HG03135 (cell line): Measurements from ENCODE around the gene IL17C.

ENCODE experiments used
- ATAC-seq: cut with Tn5 transposase; IDR thresholded peaks from one replicate; pipeline ENCODE4 v1.9.1; 2021; ENCODE audit warnings: mild to moderate bottlenecking, moderate library complexity; ENCODE audit not compliant: unreplicated experiment

IL17C gene, protein sequence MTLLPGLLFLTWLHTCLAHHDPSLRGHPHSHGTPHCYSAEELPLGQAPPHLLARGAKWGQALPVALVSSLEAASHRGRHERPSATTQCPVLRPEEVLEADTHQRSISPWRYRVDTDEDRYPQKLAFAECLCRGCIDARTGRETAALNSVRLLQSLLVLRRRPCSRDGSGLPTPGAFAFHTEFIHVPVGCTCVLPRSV

DNA sequence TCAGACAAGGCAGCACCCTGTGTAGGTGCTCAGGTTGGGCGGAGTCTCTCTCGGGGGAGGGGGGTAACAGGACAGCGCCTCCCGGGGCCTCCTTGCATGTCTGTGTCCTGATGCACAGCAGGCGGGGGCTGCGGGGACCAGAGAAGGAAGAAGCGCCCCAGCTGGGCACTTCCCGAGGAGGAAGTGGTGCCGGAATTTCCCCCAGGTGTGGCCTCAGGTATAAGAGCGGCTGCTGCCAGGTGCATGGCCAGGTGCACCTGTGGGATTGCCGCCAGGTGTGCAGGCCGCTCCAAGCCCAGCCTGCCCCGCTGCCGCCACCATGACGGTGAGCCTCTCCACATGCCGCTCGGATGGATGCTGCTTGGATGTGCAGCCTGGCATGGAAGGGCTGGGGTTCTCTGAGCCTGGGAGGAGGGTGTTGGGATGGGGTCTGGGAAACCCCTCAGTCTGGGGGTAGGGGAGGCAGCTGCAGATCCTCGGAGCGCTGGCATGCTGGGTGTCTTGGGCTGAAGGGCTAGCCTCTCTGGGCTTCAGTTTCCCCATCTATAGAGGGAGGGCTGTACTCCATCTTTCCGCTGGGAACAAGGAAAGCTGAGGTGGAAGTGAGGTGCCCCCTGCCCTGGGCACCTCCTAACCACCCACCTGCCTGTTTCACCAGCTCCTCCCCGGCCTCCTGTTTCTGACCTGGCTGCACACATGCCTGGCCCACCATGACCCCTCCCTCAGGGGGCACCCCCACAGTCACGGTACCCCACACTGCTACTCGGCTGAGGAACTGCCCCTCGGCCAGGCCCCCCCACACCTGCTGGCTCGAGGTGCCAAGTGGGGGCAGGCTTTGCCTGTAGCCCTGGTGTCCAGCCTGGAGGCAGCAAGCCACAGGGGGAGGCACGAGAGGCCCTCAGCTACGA lies at the start of gene IL17C:
TSS of gene IL17C (plus strand) at position 250 of the 908 bp plus-strand sequence. CDS start at position 320, 70 bp downstream.
- ATAC-seq, result no peak

DNA sequence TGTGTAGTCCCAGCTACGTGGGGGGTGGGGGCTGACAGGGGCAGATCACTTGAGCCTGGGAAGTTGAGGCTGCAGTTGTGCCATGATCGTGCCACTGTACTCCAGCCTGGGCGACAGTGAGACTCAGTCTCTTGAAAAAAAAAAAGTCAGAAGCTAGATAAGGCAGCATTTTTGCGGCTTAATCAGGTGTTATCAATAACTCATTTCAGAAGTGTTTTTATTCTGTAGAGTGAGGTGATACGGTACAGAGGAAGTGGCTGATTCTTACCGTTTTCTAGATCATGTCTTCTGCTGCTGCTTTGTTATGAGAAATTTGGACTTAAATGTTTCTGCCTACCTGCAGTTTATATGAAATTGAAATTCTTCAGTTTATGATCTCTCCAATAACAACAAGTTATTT lies 49.6 kb upstream of the IL17C start:
- no peak for ATAC-seq

DNA sequence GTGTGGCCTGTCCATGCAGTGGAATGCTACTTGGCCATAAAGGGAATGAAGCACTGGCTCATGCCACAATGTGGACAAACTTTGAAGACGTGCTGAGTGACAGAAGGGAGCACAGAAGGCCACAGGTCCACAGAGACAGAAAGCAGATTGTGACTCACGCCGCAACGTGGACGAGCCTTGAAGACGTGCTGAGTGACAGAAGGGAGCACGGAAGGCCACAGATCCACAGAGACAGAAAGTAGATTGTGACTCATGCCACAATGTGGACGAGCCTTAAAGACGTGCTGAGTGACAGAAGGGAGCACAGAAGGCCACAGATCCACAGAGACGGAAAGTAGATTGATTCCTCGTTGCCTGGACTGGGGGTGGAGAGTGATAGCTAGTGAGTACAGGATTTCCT lies 48.9 kb upstream of the IL17C start:
- ATAC-seq, result no peak

DNA sequence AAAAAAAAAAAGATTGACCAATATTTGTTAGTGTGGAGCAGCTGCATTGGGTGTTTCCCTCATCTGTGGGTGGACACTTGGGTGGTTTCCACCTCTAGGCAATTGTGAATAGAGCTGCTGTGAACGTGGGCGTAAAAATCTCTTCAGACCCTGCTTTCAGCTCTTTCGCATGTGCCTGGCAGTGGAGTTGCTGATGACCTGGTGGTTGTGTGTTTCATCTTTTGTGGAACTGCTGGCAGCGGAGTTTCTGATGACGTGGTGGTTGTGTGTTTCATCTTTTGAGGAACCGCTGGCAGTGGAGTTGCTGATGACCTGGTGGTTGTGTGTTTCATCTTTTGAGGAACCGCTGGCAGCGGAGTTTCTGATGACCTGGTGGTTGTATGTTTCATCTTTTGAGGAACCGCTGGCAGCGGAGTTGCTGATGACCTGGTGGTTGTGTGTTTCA lies 46.8 kb upstream of the IL17C start:
- no peak for ATAC-seq

DNA sequence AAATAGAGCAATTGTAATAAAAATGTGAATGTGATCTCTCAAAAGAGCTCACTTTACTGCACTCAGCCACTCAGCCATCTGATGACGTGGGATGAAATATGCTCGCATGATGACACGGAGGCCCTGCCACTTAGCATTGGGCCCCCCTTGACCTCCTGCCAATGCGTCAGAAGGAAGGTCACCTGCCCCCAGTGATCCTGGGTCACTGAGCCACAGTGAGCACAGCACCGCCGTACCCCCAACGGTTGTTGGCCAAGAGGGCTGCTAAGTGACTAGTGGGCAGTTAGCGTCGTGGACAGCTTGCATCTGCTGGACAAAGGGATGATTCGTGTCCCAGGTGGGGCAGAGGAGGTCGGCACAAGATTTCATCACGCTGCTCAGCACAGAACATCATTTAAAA lies 45.3 kb upstream of the IL17C start:
- ATAC-seq, result no peak

DNA sequence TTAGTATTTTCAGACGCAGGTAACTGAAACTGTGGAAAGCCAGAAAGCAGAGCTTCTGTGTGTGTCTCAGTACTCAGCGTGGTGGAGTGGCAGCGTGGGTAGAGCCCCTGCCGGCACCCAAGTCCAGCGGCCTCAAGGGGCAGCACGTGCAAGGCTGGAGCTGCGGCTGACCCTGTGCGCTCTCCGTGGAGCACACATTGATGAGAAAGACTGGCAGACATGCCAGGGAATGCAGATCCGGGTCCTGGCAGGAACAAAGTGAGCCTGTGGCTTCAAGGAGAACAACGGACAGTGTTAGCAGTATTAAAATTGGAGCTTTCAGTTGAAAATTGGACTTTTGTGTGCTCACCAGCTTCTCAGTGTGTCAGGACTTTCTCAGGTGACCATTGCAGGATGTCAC lies 44.9 kb upstream of the IL17C start:
- ATAC-seq, result no peak

DNA sequence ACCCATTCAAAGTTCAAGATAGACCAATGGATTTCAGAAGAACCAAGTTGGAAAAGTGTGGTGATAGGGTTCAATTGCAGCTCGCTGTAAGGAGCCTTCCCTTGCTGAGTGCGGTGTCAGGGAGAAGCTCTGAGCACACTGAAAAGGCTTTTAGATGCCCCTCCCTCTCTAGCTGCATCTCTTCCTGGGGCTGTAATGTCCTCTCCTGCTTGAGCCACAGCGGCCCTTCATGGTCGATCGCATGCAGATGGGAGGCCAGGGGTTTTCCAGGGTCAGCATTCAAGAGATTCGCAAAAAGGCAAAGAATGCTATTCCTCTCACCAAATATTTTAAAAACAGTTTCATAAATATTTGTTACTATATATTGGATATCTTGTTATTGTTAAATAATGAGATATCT lies 44.5 kb upstream of the IL17C start:
- ATAC-seq, result no peak

DNA sequence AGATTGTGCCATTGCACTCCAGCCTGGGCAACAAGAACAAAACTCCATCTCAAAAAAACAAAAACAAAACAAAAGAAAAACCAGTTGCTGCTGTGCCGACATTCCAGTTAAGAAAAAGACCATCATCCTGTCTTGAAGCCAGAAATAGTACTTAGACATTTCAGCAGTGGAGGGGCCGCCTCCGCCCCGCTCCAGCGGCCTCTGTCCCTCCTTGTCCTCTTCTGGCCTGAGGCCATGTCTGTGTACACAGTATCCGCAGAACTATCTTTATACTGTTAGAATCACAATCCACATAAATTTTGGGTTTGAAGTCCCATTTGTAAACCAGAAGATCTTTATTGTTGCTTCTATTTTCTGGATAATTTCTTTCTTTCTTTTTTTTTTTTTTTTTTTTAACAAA lies 43.3 kb upstream of the IL17C start:
- ATAC-seq, result no peak

DNA sequence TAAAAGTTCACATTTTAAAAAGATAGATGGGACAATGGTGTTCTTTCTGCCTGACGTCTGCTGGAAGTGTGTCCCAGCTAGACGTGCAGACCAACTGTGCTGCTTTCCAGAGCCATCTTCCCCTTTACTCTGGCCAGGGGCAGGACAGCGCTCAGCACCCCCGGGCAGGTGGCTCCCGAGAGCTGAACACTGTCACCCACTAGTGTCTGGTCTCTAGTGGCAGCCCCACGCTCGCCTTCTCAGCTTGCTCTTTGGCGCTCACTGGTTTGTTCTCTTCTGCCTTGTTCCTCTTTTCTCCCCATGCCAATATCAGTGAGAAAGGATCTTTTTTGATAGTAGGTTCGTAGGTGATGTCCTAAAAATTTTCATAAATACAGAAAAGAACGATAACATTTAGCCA lies 42.5 kb upstream of the IL17C start:
- no peak for ATAC-seq

DNA sequence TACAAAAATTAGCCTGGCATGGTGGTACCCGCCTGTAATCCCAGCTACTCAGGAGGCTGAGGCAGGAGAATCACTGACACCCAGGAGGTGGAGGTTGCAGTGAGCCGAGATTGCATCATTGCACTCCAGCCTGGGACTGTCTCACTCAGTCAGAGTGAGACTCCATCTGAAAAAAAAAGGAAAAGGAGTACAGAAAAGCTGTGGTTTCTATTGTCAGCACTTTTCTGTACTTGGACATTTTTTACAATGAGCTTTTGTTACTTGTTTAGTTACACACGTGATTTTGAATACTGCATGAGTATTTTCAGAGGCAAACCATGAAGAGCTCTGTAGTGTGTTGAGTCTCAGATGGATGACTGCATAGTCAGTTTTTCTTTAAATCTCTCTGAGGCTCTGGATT lies 41.9 kb upstream of the IL17C start:
- ATAC-seq, result no peak

DNA sequence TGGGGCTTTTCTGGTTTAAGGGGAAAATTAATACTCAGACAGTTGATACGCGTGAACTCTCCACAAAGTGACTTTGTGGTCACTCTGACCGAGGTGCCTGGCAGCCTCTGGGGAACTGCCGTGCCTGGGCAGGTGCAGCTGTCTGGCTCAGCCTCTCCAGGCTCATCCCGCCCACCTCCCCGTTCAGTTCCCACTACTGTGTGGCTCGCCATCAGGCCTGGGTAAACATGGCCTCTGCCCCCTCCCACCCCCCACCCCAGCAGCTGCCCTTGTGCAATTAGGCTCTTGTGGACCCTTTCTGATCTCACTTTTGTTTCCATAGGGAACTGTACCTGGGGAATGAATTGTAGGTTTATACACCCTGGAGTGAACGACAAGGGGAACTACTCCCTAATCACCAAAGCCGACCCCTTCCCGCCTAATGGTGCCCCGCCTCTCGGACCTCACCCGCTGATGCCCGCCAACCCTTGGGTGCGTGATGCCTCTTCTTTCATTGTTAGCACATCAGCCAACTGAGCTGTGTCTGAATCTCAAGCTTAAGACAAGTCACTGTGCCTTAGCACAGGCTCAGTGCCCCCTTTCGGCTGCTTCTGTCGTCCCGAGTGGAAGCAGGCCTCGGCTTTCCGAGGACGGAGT lies 40.4 kb upstream of the IL17C start:
- no peak for ATAC-seq

DNA sequence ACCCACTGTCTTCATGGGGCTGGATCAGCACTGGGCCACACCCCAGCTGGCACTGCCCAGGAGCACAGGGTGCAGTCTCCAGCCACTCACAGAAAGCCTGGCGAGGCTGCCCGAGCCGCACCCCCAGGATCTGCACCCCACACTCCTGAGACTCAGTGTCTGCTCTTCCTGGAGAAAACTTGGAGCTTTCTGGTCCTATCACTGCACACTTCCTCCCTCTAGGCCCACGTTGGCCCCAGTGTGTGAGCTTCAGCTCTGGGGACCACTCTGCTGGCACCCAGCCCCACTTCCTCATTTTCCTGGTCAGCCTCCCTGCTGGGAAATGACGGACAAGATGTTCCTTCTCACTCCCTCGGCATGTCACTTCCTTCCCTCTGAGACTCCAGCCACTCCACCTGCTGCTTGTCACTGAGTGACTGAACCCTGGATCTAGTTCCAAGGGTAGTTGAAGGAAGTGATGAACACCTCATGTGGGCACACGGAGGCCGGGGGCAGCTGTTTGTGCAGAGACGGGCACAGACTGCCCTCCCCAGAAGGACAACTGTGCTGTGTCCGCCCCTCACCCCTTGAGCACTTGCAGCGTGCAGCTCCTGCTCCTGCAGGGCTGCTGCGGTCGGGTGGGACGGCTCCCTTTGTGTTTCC lies 39.2 kb upstream of the IL17C start:
- ATAC-seq, result no peak

DNA sequence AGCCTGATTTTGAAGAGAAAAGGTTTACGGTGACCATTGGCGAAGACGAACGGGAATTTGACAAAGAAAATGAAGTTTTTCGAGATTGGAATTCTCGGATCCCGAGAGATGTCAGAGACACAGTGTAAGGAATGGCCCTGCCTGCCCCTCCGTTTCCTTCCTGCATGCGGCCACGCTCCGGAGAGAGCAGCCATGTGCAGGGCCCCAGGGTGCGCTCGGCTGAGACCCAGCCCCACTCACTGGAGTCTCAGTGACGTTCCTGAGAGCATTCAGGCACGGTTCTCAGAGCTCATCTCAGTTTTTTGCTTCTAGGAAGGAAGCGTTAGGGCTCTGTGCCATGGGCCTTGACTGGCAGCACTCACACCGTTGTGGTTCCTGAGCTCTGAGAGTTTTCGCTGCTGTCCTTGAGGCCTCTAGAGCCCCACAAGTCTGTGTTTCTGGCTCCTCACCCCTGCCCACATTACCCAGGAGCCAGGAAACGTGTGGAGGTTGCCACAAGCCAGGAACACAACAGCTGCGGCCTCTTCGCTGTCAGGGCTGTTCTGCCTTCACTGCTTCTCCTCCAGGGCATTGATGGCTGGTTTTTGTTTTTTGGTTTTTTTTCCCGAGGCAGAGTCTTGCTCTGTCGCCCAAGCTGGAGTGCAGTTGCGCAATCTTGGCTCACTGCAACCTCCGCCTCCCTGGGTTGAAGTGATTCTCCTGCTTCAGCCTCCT lies 38.4 kb upstream of the IL17C start:
- ATAC-seq, result no peak

DNA sequence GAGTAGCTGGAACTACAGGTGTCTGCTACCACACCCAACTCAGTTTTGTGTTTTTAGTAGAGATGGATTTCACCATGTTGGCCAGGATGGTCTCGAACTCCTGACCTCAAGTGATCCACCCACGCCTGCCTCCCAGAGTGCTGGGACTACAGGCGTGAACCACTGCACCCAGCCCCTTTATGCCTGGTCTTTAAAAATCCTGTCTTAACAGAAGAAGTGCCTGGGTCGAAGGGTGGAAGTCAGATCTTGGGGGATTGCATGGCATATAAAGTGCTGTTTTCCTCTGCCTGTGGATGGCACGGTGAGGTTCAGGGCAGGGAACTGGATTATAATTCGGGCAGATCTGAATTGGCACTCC lies 37.9 kb upstream of the IL17C start:
- ATAC-seq, result no peak

DNA sequence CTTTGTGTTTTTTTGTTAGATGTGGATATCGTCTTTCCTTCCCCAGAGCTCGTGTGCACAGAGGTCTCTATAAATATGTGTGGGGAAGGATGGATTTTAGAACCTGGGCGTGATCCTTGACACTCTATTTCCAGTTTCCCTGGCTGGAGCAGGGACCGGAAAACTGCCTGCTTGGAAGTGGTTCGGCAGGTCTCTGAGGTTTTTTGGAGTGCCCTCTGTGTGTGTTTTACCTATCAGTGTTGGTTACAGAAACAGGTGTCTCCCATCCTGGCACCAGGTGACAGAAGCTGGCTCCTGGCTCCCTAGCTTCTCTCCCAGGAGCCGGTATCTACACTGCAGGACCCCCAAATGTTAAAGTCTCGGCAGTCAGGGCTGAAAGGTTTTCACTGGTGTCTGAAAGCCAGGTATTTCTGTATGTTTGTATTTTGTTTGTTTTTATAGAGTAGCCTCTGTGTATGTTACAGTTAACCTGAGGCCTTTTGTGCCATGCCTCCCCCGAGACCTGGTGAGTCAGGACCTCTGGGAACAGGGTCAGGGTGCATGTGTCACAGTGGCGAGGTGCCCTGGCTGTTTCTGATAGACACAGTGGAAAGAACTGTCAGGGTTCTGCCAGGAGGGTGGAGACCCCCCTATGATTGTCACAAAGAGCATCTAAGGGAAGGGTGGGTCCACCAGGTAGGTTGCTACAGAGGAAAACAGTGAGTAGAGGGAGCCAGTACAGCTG lies 36.9 kb upstream of the IL17C start:
- ATAC-seq, result no peak

DNA sequence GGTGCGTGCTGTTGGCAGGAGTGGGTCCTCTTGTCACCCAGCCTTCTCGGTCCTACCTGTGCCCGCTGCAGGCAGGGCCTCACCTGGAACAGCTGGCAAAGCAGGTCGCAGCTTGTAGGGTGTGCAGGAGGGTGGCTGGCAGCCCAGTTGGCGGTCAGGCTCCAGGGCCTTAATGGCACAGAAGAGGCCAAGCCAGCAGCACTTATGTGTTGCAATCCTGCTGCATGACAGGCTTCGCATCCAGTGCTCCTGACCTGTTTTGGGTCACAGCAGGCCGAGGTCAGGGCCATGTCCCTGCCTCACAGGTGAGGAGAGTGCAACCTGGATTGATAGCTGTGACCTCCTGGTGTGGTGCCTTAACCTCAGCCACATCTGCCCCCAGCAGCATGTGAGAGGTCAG lies 36.3 kb upstream of the IL17C start:
- ATAC-seq, result no peak

DNA sequence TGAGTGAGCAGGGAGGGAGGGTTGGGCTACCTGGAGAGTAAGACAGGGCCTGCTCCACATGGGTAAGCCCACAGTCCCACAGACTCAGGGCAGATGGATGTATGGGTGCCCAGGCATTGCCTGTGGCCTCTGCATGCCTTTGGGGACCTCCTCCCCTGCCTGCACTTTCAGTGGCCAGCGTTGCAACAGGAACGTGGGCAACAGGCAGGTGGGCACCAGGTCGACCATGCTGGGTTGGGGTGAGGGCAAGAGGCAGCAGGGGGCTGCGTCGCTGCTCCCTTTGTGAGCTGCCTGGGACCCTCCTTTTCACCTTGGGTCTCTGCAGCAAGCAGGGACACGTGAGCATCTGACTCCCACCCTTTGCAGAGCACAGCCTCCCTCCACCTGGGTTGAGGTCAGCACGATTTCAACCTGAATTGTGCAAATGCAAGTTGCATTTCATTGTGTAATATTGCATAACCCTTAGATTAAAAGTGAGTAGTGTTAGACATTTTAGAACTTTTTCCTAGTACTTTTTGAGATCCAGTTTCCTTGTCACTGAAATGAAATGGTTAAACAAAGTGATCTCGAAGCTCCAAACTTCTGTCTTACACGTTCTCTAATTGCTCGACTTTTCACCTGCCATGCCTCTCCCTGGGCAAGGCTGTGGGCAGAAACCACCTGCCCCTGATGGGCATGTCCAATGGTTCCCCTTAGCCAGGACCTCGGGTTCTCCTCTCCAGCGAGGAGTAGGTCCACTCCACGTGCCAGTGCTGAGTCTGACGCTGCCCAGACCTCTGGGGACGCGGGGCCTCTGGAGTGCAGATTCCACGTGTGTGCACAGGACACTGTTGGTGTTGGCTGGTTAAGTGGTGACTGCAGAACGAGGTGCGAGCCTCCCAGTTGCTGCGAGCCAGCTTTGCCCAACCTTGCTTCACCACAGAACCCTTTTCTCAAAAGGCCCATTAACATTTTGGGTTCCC lies 32.9 kb upstream of the IL17C start:
- ATAC-seq, result no peak

DNA sequence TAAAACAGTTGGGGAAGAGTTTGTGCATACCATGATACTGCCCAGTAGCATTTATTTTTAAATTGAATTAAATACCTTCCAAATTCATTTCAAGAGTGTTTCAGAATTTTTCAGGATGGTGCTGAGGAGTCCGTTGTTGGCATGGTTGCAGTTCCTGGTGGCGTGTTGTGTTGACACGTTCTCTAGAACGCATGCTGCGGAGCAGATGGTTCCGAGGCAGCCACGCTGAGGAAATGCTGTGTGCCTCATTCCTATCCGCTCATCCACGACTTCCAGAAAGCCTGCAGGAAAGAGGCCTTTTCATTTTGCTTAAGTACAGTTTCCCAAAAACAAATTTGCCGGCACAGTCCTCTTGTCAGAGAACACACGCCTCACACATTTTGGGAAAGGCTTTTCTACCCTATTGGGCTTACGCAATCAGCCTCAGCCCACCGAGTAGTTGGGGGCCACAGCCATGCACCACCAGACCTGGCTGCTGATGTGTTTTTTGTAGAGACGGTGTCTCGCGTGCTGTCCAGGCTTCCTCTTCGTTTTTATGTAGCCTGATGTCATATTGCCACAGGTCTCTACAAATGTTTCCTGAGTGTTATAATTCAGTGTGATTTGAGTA lies 32.1 kb upstream of the IL17C start:
- no peak for ATAC-seq

DNA sequence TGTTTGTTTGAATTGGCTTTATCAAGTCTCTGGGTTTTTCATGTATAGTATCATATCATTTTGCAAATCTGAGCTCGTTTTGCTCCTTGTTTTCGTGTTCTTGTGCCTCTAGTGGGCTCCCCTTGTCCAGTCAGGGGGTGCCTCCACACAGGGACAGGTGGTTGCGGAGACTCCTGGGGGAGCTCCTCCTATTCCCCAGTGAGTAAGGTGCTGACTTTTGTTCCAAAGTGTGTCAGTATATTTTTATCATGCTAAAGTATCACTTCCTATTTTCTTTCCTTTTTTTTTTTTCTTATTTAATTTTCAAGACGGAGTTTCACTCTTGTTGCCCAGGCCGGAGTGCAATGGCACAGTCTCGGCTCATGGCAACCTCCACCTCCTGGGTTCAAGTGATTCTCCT lies 30.3 kb upstream of the IL17C start:
- no peak for ATAC-seq
